GM18858 (cell line): Measurements from ENCODE around the gene ALDH1L1.
A peak's percentile ranks its signal among the peaks of the same experiment; 100 is the strongest.
"Not testable (repeated sequence)": the region's sequence is repeated elsewhere in the genome, so short reads cannot be mapped to it uniquely, and the experiment has no call there.

Source experiments
- ATAC-seq: cut with Tn5 transposase; IDR thresholded peaks from one replicate; pipeline ENCODE4 v1.9.1; 2021; ENCODE audit not compliant: unreplicated experiment

Gene ALDH1L1

GRCh38 chr3:126085841-126086240, 94.5 kb downstream of the ALDH1L1 start:
- ATAC-seq: no peak

- ATAC-seq: no peak
Observed at GRCh38 chr3:126085276-126085675, 95.1 kb downstream of the ALDH1L1 start.

DNA sequence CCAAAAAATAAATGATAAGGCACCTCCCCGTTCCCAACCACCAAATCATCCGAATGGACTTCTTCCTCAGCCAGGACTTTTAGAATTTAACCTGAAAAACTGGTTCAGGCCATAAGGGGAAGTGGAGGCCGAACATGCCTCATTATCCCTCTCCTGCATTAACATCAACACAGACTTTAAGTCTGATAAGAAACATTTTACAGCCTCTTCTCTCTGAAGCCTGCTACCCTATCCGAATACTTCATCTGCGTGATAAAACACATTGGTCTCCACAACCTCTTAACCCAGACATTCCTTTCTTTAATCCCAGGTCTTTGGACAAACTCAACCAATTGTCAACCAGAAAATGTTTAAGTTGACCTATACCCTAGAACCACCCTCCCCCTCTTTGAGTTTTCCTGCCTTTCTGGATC, 95.6 kb downstream of the ALDH1L1 start:
- ATAC-seq: no peak

GRCh38 chr3:126083913-126084767, 96.2 kb downstream of the ALDH1L1 start, which contains the start of gene SLC41A3:
Gene SLC41A3 (minus strand): TSS chr3:126084124. CDS start chr3:126068219, 15,905 bp downstream.
- peak; percentile 87 for ATAC-seq

GRCh38 chr3:126083511-126083912, 96.9 kb downstream of the ALDH1L1 start:
- ATAC-seq: peak; percentile 31

DNA sequence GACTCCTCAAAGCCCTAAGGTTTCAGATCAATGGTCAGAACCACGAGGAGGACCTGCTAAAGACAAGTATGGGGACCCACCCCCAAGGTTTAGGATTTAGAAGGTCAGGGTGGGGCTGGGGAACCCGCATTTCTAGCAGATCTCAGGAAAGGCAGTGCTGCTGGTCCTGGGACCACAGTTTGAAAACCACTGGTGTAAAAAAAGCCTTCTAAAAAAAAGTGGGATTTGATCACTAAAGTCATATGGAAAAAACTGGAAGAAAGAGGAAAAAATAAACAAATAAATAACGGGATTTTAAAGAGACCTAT, 97.3 kb downstream of the ALDH1L1 start:
- ATAC-seq: no peak

DNA sequence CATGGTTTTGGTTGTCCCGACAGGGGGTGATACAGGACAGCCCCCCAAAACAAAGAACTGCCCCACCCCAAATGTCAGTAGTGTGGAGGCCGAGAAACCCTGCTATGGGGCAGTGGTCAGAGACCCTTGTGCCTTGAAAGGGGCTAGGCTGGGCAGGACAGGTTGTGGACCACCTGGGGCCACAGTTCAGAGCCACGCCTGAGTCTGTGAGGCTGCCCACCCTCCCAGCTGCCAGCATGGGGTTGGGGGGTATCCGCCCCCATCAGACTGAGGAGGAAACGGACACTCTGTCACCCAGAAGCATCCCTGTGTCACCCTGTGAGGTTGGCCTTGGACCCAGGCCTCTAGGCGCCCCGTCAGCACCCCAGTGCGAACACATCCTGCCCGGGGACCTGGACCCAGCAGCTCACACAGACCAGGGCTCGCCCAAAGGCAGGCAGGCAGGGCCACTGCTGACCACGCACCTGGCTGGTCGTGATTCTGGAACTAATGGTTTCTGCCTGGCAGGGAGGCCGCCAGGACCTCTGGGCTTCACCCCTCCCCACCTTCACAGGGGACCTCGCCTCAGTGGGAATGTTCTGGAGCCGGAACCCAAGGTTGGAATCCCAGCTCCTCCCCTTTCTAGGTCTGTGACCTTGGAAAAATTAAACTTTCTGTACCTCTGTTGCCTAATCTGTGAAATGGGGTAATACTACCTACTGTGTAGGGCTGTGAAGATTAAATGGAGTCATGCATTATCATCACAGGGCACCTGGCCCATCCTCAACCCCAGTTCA, 97.8 kb downstream of the ALDH1L1 start:
- ATAC-seq: no peak

DNA sequence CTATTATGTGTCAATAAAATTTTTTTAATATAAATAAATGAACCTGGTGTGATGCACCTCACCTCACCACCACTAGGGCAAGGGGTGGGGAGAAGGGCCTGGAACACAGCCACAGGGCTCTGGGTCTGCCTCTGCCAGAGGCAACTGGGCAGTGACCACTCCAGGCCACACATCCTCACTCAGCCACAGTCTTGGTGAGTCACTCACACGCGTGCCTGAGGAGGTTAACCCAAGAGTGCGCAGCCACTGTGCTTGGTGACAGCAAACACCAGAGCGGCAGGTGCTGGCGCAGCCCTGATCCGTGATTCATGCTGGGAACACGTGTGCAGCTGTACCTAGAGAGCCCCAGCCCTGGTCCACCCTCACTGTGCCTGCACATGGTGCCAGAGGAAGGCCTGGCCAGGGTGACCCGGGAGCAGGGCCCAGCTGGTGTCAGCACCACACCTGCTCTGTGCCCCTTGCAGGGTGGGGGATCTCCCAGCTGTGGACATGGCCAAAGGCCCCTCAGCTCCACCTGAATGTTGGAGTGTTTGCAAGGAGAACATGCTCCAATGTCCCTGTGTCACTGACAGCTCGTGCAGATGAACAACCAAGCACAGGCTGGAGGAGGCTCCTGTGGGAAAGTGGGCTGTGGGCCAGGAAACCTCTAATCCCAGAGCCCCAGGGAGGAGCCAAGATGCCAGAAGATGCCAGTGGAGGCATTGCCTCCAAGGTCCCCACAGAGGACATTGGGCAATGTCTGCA, 98.6 kb downstream of the ALDH1L1 start:
- no peak for ATAC-seq

DNA sequence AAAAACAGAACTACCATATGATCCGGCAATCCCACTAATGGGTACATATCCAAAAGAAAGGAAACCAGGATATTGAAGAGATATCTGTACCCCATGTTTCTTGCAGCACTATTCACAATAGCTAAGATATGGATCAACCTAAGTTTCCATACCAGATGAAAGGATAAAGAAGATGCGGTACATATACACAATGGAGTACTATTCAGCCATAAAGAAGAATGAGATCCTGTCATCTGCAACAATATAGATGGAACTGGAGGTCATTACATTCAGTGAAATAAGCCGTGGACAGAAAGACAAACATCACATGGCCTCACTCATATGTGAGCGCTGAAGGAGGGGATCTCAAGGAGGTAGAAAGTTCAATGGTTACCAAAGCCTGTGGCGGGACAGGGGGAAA, 99.4 kb downstream of the ALDH1L1 start:
- no peak for ATAC-seq

DNA sequence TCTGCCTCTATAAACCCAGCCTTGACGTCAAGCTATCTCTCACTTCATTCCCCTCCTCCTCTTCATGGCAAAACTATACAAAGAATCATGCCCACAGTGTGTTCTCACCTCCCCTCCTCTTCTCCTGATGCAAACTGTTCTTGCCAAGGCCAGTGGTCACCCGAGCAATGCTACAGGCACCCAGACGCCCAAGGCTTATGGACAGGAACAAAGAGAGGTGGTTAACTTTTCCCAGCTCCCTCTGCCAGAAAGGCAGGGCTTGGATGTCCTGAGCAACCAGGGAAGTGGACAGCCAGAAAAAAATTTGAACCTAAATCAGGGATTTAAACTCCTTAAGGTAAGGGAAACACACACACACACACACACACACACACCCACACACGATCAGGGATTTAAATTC, 101.5 kb downstream of the ALDH1L1 start:
- ATAC-seq: no peak

DNA sequence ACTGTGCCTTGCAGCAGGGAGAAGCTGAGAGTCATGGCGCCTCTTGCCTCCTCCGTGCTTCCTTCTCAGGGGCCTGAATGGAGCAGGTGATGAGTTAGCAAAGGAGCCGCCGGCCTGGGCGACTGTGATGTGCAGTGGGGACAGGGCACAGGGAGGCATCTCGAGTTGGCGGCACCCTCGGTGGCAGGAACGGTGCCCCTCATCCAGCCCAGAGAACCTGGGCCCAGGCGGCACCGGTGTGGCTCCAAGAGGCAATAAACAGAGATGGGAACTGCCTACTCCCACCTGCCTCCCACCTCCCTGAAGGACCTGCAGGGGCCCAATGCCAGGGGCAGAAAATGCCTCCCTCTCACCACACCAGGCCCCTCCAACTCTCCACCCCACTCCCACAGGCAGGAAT, 102.6 kb downstream of the ALDH1L1 start:
- ATAC-seq: no peak

- ATAC-seq: no peak
Observed at GRCh38 chr3:126076140-126076539, 104.2 kb downstream of the ALDH1L1 start.

- no peak for ATAC-seq
Observed at GRCh38 chr3:126070146-126070545, 110.2 kb downstream of the ALDH1L1 start.

DNA sequence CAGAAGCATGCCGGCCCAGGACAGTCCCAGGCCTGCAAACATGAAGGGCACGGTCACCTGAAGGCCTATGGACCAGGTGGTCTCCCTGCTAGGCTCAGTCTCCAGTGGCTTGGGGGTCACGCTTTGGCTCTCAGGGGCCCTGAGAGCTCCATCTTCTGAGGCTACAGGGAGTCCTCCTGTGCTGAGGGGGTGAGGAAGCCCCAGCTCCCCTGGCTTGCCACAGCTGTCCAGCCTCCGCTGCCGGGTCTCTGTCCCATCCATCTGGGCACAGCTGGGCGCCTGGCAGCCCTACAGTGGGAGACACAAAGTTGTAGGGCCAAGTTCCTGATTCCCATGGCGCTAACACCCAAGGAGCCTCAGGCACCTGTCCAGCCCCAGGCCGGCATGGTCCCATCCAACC, 112.4 kb downstream of the ALDH1L1 start:
- no peak for ATAC-seq

- not testable (repeated sequence) for ATAC-seq
Observed at GRCh38 chr3:126066676-126067075, 113.7 kb downstream of the ALDH1L1 start.

GRCh38 chr3:126065876-126066275, 114.5 kb downstream of the ALDH1L1 start:
- ATAC-seq: no peak

- ATAC-seq: no peak
Observed at GRCh38 chr3:126064627-126065258, 115.6 kb downstream of the ALDH1L1 start.

DNA sequence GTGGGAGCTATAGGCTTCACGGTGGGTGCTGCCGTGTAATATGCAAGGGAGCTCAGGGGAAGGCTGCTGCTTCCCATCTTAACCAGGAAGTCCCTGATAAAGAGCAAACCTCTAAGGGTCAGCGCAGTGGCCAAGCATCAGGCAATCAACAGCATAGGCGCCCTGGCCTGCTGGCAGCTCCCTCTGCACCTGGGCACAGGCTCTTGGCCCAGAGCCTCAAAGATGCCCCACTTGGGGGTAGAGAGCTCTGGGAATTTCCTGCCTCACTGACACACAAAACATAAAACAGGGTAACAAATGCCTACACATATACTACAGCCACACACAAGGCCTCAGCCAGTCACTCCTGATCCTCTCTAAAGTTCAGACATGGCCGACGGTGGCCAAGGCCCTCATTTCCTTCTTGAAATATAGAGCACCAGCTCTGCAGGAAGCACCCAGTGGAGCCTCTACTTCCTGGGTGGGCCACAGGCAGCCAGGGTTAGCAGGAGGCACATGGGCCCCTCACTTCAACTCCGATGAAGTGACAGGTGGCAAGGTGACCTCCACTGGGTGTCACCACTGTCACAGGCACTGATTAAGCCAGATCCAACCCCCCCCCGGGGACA, 116.9 kb downstream of the ALDH1L1 start:
- ATAC-seq: no peak

DNA sequence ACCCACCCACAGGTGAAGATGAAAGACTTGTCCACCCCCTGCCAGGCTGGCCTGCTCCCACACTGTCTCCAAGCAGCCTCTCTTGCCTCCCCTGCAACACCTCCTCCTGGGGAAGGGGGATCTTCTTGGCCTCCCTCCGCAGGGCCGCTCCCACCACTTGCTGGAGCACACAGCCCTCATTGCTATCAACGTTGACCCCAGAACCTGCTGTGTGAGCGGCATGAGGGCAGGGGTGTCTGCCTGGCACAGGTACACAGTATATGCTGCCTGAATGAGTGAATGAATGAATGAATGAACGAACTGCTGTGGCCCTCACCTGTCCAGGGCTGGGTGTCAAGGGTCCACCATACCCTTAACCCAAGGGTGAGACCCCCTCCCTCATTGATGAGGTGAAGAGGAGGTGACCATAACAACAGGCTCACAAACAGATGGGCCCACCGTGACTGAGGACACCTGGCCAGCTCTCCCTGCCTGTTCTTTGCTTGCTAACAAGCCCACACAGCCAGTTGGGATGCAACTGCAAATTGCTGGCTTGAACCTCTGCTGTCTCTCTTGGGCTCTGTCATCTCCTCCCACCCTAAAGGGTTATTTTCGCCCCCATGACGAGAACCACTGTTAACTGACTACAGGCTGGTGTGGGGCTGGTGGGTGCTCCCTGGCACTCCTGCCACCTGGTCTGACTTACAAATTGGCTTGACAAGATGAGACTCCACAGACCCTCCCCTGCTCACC, 118.9 kb downstream of the ALDH1L1 start:
- no peak for ATAC-seq

GRCh38 chr3:126060613-126061145, 119.7 kb downstream of the ALDH1L1 start:
- ATAC-seq: no peak
